HT-29 (cell line): ENCODE data around the gene FOXL2. TPM values are rescaled to one million over a fixed set of nuclear protein-coding genes. Genes with fewer than 3 reads are reported as not detected.
A peak's percentile ranks its signal among the peaks of the same experiment; 100 is the strongest.

Experiments used
- DNase-seq: peaks from one replicate; pipeline ENCODE4 v3.0.0-alpha.2; 2015; ENCODE audit warnings: low spot score
- total RNA-seq: library from RNA; depleted of rRNA; stranded (reverse); fragments of >200 nt; shearing (Covaris generic); gene quantifications from 2 replicates; pipeline ENCODE4 v1.2.3, GENCODE V29; 2014

FOXL2 gene
- total RNA-seq, 1 experiment from 2014 or later, result not detected

GRCh38 chr3:138945709-138946662 lies 951 bp downstream of the FOXL2 start:
- DNase-seq, result no peak

GRCh38 chr3:138944929-138945708 lies 1.8 kb downstream of the FOXL2 start:
- no peak for DNase-seq

- no peak for DNase-seq
Measured at GRCh38 chr3:138944654-138944928, 2.3 kb downstream of the FOXL2 start.

DNA sequence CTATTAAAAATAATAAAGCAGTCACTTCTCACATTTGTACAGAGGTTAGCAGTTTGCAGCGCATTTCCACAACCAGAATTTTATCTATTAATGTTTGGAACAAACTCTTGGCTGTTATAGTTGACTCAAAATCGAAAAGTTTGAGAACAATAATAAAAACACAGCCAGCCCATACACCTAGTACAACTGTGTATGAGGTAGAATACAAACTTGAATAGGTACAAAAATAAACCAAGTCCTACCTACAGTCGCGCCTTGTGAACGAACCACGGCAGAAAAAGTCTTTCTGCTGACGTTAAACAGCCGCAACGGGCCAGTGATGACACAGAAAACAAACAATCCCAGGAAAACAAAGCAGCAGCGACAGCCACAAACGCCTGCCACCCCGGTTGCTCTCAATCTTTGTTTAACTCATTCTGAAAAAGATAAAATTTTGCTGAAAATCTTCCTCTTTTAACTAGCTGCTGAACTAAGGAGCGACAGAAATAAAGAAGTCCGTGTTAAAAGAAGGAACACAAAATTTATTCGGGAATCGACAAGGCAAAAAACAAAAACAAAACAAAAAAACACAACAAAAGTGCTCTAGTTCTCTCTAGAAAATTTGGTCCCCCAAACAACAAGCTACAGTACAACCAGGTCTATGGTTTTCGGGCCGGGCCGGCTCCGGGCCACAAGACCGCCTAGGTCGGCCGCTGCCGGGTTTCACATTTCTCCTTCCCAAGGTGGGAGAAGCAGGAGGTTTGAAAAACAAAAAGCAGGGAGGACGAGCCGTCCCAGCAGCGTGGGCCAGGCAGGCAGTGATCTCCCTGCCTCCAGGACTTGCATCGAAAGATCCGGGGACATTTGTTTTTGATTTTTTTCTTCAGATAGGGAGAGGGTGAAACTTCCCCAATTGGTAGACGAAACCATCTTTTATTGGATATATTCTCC lies 2.9 kb downstream of the FOXL2 start:
- no peak for DNase-seq

GRCh38 chr3:138942861-138943623 lies 3.9 kb downstream of the FOXL2 start:
- no peak for DNase-seq

GRCh38 chr3:138942271-138942670 lies 4.7 kb downstream of the FOXL2 start:
- DNase-seq, result no peak

DNA sequence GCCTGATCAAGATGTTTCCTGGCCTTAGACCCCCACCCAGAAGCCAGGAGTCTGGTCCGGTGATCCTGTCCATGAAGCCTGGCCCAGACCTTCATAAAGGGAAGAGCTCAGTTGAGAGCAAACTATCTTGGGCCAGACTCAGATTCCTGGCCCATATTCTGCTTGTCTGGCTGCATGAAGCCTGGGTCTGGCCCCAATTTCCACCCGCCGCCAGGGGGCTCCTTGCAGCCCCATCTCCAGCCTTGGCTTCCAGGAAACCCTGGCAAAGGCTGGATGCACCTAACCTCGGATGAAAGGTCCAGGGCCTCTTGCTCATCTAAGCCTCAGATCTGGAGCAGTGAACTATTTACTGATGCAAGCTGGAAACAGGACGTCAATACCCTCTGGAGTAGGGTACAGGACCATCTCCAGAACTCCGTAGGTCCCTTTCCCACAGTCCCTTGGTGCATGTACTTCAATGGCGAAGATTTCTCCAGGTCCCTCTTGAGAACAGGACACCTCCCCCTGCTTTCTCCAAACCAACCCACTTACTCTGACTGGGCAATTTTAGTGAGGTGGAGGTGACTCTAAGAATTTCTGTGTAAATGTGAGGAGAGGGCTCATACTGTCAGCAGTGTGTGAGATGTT lies 5.6 kb downstream of the FOXL2 start:
- DNase-seq, result peak; percentile 73

- DNase-seq, result no peak
Measured at GRCh38 chr3:138940446-138940845, 6.5 kb downstream of the FOXL2 start.

- DNase-seq, result no peak
Measured at GRCh38 chr3:138939561-138940241, 7.2 kb downstream of the FOXL2 start.

DNA sequence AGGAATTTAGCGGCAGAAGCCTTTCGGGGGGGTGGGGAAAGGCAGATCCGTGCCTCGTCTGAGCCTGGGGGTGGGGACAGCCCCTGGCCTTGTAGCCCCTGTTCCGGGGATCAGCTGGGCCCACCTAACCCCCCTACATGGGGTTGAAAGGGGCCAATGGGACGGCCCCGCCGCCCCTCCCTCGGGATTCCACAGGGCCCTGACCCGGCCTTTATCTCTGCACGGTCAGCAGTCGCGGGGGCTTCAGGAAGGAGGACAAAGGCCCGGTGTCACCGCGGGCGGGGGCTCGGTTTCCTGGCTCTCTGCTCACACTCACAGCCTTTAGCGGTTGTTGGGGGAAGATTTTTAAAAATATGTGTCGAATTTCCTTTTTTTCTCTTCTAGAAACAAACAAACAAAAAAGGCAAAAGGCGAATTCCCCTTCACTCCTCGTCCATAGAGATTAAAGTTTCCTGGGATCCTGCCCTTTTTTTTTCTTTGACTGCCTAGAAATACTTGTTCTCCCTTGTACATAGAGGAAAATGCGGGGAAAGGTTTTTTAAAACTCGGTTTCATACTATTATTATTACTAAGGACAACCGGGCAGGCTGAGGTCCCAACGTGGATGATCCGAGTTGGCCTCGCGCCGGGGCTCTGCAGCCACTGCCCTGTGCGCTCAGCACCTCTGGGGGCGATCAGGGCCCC lies 7.9 kb downstream of the FOXL2 start:
- no peak for DNase-seq

GRCh38 chr3:138938056-138938876 lies 8.7 kb downstream of the FOXL2 start:
- no peak for DNase-seq

DNA sequence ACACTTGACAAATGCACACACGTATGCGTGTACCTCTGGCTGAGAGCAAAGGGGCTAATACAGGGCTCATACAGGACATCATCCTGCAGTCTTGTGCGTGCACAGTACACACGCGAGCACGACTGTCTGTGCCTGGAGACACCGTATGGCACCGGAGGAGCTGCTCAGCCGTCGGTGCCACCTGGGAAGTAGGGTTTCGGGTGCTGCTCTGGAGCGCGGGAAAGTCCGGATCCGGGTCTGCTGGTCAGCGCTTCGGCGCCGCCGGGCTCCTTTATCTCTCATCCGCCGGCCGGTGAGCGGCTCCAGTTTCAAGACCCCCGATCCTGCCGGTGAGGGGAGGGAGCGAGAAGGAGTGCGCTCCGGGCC lies 9.3 kb downstream of the FOXL2 start:
- DNase-seq, result no peak

DNA sequence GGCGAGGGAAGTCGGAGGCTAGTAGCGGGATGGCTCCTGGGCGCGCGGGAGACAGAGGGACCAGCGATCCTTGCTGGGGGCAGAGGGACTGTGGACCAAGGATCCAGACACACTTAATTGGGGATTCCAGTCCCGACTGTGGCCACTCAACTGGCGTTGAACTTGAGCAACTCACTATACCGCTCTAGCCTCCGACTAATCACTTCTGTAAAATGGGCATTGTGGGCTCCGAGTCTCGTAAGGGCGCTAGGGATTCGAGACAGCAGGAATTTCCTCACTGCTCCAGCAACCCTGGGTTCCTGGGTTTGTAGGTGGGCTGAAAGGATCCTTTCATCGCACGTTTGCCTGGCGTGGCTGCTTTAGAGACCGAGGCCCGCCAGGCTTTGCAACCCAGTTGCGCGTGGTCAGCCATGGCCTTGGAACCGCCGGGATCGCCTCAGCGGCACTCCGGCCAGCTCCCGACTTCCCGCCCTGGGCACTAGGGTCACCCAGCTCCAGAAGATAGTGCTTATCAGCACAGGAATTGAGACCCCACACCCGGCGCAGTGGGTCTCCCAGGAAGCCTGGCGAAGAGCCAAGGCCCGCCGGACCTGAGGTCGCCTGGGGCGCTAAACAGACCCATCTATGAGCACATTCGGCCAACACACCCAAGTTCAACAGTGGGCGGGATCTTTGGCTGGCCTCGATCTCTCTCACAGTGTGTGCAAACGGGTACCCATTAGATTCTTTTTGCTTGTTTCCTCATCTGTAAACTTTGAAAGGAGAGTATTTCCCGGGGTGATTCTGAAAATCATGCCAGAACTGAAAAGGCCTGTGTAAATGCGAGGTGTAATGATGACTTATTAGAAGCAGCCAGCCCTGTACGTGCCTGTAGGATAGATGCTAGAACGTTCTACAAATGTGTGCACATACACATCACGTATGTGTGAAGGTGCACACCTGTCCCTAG lies 9.9 kb downstream of the FOXL2 start:
- DNase-seq, result no peak

DNA sequence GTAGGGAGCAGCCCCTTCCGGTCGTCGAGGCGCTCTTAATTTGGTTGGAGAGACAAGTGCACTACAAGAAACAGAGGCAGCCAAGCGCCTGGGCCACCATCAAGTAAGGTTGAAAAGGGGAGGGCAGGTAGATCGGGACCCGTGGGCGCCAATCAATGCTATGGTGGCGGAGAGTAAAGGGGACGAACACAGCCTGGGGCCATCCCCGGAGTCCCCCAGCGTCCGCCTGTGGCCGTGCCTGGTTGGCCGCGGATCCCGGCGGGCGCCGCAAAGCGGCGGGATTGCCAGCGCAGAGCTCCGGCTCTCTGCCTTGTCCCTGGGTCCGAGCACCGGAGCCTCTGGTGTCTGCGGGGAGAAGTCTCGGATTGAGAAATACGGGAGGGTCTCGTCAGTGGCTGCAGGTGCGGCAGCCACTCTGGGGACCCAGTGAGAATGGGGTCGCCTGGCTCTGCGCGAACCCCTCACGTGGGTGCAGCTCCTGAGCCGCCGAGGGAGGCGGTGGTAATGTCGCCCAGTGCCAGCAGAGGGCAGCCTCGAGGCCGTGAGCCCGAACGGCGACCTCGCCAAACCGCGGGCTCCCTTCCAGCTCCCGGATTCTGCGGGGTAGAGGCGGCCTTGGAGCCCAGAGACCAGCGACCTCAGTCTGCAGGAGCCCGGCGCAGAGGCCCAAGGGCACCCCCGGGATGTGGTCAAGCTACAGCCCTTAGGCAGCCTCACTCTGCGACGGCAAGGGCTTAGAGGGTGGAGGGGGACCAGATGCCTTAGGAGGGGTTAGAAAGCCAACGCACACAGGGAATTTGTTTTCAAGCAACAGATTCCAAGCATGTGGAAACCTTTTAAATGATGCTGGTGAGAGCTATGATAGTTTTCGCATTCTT lies 10.8 kb downstream of the FOXL2 start:
- DNase-seq, result peak; percentile 70

DNA sequence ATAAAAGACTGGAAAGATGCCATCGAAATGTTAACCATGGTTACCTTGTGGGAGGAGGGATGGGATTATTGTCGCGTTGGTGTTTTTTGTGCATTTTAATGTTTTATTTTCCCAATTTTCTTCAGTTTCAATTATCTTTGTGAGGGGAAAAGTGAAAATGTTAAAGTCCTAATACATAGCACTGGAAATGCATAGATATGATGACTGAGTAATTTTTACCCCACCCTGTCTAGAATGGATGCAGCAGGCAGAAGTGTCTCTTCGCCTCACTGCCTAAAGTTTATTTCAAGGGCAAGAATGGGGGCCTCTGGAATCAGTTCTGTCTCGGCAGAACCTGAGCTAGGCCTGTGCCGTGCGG lies 11.5 kb downstream of the FOXL2 start:
- no peak for DNase-seq

GRCh38 chr3:138933981-138934691 lies 12.8 kb downstream of the FOXL2 start:
- no peak for DNase-seq
